Activated CD4-positive, alpha-beta T cell treated with anti-CD3 and anti-CD28 coated beads, Interleukin-2, amount 50 U/mL, for 4 hours (primary cell): ENCODE data around the gene C2CD2L.
A peak's percentile ranks its signal among the peaks of the same experiment; 100 is the strongest.
"Not testable (repeated sequence)": the region's sequence is repeated elsewhere in the genome, so short reads cannot be mapped to it uniquely, and the experiment has no call there.

Experiments used
- DNase-seq, 2 experiments: peaks; one replicate each; pipeline ENCODE4 v3.0.0-alpha.2; 2020

C2CD2L gene

DNA sequence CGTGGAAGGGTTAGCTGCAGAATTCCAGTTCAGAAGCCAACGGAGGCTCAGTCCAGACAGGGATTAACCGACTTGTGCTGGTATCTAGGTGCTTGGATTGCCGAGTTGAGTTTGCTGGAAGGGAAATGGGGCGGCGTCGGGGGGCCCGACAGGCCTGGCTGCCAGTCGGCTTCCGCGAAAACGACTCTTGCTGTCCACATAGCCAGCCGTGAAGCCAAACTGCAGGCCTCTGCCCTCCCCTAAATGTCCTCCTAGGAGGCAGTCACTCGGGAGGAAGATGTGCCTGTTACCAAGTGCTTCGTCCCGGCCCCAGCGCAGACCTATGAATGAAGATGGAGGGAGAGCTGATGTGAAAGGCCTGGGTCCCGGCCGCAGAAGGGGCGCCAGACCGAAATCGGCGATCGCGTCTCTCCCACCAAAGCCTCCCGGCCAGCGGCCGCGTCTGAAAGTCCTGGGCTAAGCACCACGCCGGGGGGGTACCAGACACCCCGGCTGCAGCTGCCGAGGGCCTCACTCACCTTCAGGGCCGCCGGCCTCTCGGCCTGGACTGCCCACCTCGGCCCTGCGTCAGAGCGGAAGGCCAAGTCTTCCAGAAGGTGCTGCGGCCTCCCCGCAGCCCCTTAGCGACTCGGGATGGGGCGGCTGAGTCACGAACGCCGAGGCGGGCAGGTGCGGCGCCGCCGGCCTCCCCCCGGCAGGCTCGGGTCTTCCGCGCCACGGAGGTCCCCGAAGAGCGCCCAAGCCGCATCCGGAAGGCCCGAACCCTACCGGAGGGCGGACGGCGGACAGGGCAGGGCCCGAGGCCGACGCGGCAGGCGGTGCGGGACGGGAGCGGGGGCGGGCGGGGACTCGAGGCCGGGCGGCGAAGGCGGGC, 13.0 kb upstream of the C2CD2L start:
- peak; percentile 44 to 45 for DNase-seq

DNA sequence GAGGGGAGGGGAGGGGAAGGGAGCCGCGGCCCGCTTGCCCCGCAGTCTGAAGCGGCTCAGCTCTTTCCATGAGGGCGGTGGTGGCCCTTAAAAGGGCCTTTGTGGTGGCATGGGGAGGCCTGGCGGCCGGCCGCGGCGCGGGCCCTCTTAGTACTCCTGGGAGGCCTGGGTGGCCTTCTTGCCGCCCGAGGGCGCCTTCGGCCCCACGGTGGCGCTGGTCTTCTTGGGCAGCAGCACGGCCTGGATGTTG, 12.4 kb upstream of the C2CD2L start:
- DNase-seq, result peak in 1 of 2 experiments; percentile 17

DNA sequence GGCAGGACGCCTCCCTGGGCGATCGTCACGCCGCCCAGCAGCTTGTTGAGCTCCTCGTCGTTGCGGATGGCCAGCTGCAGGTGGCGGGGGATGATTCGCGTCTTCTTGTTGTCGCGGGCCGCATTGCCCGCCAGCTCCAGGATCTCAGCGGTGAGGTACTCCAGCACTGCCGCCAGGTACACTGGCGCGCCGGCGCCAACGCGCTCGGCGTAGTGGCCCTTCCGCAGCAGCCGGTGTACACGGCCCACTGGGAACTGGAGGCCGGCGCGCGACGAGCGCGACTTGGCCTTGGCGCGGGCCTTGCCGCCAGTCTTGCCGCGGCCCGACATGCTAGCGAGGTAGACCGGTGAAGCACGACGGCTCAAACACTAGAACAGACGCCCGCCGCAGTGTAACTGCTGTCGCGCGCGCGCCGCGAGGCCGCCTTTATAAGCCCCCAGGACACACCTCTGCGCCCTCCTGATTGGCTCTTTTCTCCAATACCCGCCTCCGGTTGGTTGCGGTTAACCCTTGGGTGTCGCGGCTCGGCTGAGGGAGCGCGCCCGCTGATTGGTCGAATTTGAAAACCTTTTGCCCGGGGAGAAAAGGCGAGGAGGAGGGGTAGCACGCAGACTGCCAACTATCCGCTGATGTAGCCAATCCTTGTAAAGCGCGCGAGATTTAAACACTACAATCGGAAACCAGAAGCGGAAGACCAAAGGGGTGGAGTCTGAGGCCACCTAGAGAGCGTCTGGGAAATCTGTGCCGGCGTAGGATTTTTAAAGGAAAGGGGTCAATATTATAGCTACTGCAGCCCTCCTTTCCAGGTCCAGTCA, 11.9 kb upstream of the C2CD2L start:
- peak; percentile 99 for DNase-seq

DNA sequence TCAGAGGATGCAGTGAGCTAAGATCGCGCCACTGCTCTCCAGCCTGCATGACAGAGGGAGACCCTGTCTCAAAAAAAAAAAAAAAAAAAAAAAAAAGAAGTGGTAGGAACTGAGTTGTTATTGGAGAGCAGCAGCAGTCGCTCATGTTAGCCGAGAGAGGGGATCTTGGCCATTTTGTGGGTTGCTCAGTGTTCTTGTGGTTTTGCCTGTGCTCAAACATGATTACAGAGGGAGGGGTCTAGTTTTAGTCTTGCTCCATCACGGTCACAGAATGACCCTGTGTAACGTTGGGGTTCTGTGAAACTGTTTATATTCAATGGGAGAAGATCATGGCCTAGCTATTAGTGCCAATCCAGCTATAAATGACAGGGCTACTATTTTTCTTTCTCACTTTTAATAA, 7.4 kb upstream of the C2CD2L start:
- no peak for DNase-seq

DNA sequence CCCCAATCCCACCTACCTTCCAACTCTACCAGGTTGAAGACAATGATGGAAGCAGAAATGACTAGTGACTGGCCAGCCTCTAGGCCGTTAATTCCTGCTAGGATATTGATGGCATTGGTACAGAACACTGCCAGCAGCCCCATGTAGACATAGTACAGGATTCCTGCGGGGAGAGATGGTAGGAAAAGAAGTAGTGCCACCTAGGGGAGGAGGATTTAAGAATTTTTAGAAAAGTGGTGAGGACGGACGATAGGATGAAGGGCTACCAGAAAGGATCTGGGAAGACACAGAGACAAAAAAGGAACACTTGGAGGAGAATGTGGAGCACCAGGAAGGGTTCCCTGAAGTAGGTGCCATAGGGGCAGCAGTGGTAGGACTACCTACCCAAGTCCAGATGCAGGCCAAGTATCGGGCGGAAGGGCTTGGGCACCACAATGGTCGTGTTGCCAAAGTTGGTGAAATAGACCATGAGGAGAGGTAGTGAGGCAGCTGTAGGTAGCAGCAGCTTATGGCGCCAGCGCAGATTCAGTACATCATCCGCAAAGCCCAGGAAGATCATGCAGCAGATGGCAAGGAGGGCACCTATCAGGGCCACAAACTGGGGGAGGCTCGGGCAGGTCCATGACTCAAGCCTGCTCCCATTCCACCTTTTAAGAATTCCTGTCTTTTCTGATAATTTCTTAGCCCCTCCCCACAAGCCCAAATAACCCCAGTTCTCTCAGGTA, 6.7 kb upstream of the C2CD2L start:
- DNase-seq, result no peak

DNA sequence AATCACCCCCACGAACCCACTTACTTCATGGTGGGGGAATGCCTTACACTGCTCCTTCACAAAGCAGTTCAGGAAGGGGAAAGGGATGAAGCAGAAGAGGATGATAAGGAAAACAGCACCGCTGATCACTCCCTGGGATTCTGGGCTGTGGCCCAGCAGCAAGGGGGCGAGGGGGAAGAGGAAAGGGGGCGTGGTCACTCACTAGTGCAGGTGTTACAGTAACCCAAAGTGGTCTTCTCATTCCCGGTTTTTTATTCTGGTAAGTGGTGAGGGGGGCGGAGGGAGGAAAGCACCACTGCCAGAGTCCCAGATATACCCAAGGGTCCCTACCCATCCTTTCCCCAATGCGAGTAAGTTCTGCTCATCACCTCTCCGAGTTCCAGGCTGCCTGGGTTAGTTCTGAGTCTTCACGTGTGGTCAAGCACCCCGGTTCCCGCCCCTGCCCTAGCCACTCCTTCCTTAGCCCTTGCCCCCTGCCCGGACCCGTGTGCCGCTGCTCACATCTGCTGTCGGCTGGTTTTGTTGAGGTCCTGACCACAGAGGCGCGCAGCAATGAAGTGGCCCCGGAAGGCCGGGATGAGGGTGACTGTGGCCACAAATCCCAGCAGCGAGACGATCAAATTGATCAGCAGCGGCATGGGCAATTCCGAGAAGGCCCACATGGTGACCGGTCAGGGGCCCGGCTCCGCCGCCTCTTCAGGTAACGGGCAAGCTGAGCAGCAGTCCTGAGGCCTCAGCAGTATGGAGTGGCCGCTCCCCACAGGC, 6.0 kb upstream of the C2CD2L start:
- no peak for DNase-seq

DNA sequence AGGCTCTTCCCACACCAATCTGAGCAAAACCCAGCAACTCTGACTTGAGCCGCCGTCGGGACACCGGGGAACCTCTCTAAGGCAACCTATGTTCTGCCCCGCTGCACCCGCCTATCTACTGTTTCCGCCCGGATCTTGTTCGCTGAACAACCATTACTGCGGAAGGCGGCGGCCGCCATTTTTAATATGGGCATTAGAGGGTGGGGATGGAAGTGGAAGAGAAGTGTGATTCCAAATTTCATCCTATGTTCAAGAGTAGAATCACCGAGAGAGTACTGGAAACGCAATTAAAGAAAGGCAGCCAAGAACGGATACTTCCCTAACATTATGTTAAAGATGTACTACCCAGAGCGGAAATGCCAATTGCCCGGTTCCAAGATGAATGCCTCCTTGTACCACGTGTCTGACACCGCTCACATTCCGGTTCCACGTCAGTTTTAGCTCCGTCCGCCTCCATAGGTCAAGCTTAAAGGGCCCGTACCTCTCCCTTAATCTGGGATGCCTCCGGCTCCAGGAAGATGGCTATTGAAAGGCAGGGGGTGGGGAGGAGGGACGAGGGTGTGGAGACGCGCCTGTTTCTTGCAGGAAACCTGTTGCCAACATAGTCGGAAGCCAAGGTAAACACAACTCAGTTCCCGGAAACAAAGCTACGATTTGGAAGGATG, 5.3 kb upstream of the C2CD2L start, which contains the start of gene DPAGT1:
Gene DPAGT1 (minus strand): TSS at position 95 of the 665 bp plus-strand sequence. CDS start 198 bp downstream, outside the sequence.
- peak; percentile 82 to 83 for DNase-seq

DNA sequence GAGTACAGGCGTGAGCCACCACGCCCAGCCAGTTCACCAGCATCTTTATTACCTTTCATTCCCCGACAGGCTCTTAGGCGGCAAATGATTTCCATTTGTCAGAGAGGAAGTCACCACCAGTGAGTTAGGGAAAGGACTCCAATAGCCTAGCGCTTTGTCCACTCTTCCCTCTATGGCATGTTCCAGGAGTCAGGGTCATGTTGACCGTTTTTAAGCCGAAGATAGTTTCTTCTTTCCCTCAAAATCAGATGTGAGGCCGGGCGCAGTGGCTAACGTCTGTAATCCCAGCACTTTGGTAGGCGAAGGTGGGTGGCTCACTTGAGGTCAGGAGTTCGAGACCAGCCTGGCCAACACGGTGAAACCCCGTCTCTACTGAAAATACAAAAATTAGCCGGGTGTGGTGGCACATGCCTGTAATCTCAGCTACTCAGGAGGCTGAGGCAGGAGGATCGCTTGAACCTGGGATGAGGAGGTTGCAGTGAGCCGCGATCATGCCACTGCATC, 3.9 kb upstream of the C2CD2L start:
- DNase-seq, result not testable (repeated sequence)

DNA sequence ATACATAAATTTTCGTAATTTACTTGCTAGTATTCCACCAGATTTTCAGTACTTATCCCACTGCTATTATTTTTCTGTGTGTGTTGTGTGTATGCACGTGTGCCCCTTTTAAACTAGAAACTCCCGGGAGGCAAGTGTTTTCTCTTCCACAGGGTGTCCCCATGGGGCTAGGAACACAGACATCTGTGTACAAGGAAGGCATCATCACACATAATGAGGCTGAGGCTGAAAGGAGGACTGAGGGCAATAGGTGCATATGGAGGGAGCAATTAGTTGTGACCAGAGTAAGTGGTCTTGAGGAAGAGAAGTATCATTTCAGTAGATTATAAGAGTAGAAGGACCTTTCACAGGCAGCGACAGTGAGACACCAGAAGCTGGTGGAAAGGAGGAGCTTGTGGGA, 3.4 kb upstream of the C2CD2L start:
- DNase-seq, result no peak

DNA sequence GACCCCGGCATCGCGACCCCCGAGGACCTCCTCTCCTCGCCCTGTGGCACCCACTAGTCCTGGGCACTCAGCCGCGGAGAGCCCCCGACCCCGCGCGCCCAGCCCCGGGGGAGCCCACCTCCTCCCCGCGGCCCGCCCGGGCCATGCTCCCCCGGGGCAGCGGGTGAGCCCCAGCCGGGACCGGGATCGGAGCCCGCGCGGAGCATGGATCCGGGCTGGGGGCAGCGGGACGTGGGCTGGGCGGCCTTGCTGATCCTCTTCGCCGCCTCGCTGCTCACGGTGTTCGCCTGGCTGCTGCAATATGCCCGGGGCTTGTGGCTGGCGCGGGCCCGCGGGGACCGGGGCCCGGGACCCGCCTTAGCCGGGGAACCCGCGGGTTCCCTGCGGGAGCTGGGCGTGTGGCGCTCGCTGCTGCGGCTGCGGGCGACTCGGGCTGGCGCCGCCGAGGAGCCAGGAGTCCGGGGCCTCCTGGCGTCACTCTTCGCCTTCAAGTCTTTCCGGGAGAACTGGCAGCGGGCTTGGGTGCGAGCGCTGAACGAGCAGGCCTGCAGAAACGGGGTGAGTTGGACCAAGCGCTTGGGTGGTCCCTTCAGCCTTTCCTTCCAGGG, 498 bp downstream of the C2CD2L start:
- DNase-seq, result no peak

DNA sequence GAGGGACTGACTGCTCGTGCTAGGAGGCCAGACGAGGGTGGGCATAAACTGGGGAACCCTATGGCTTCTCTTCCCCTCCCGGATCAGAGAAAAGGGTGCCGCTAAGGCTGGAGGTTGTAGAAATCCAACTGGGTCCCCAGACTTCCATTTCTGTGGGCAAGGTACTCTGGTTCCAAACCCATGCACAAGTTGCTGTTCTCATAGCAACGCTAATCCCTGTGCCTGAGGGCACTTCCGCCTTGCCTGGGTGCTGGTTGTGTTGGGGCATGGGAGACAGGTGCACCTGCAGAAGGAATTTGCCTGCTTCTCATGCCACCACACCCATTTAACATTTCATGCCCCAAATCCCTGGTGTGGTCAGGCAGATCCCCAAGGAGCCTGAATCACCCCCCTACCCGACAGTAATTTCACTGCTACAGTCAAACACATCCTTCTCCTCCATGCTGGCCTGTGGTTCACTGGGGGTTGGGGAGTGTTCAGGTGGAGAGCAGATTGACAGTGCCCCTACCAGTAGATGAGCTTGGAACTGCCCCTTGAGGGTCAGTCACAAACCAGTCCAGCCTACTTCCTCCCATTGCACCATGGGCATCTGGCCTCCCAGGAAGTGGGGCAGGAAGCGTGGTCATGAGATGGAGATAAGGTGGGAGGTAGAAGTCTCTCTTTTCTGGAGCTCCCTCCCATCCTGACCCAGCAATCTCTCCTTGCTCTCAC, 1.2 kb downstream of the C2CD2L start:
- DNase-seq, result no peak

DNA sequence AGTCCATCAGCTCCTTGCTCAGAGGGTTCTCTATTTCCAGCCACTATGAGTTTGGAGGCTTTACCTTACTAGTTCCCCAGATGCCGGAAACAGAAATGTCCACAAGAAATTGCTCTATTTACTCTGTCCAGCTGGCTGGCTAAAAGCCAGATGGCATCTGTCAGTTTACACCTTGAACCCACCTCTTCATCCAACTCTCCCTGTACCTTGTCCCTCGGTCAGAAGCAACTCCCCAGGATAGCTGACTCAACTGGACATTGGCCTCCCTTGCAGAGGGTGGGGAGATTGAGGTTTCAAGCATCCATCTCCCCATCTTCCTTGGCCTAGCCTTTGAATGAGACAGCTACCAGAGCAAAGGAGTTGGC, 1.7 kb downstream of the C2CD2L start:
- no peak for DNase-seq

DNA sequence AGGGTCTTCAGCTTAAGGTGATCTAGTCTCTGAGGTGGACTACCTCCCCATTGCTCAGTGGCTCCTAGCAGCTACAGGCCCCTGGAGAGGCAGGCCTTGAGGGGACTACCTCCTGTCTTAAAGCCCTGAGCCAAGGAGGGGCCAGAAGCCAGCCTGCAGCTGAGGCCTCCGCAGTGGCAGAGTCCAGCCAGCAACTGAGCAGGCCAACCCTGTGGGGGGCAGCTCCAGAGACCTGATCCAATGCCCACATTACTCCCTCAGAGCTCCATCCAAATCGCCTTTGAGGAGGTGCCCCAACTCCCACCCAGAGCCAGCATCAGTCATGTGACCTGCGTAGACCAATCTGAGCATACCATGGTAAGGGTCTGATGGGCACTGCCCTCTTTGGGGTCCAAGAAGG, 2.7 kb downstream of the C2CD2L start:
- DNase-seq, result no peak

DNA sequence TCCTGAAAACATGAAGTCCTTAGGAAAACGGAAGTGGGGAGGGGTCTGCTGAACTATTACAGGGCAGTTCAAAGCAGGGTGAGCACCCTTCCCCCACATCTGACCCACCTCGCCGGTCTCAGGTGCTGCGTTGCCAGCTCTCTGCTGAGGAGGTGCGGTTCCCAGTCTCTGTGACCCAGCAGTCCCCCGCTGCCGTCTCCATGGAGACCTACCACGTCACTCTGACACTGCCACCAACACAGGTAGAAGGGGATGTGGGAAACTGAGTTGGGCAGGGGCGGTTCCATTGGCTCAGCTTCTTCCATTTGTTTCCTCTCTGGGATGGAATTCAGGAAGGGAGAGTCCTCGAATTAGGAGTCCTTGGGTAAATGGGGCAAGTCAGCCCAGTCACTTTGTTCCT, 3.3 kb downstream of the C2CD2L start:
- DNase-seq, result no peak

DNA sequence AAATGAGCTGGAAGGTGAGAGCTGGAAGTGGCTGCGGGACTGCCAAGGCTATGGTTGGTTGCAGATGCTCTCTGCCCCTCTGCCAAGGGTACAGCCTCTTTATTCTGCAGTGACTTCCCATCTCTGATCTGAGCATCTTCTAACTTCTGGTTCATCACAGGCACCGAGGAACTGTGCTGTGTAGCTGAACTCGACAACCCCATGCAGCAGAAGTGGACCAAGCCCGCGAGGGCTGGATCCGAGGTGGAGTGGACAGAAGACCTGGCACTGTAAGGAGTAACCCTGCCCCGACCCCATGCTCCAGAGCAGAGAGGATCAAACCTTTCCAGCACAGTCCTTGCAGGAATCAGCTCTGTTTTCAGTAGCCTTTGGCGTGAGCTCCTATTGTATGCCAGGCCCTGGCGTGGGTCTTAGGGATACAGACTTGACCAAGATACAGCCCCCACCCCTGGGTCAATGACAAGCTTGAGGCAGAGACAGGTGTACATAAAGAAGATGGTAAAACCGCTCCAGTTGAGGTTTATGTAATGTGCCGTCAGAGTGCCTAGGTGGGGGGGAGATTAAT, 4.3 kb downstream of the C2CD2L start:
- DNase-seq, result no peak

DNA sequence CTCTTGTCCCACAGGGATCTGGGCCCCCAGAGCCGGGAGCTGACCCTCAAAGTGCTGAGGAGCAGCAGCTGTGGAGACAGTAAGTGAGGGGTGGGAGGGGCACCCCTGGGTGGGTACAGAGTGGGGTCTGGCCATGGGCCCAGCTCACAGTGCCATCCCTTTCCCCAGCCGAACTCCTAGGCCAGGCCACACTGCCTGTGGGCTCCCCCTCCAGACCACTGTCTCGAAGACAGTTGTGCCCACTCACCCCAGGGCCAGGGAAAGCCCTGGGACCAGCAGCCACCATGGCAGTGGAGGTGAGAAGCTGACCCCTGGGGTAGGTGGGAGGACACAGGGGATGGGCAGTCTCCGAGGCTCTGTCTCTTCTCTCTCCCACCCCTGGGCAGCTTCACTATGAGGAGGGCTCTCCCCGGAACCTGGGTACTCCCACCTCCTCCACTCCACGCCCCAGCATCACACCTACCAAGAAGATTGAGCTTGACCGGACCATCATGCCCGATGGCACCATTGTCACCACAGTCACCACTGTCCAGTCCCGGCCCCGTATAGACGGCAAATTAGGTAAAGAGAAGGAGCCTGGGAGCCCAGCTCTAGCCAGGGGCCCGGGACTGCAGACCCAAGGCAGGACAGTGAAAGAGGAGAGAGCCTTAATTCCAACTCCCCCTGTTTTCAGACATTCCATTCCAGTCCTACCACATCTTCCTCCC, 5.3 kb downstream of the C2CD2L start:
- DNase-seq, result no peak

DNA sequence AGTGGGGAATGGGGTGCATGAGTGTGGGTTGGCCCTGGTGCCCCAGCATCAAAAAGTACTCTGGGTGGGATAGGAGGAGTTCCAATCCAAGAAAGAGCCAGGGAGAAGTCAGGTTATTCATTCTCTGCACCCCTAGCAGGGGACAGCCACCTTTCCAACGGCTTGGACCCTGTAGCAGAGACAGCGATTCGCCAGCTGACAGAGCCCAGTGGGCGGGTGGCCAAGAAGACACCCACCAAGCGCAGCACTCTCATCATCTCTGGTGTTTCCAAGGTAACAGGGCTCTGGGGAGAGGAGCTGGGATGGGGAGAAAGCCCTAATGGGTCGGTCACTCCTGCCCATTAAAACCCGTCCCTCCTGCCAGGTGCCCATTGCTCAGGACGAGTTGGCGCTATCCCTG, 6.6 kb downstream of the C2CD2L start:
- DNase-seq, result no peak

DNA sequence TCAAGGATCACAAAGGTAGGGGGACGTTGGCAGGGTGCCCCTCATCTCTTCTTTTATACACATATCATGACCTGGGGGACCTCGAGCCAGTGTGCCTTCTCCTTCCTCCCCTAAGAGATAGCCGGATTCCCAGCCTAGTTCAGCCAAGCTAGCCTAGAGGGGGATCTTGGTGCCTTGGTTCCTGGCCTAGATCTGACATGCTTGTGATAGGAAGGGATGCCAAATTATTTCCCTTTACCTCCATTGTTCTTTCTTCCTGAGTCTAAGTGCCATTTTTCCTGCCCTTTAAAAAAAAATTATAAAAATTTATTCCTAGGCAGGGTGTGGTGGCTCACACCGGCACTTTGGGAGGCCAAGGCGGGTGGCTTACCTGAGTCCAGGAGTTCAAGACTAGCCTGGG, 7.2 kb downstream of the C2CD2L start:
- DNase-seq, result no peak

DNA sequence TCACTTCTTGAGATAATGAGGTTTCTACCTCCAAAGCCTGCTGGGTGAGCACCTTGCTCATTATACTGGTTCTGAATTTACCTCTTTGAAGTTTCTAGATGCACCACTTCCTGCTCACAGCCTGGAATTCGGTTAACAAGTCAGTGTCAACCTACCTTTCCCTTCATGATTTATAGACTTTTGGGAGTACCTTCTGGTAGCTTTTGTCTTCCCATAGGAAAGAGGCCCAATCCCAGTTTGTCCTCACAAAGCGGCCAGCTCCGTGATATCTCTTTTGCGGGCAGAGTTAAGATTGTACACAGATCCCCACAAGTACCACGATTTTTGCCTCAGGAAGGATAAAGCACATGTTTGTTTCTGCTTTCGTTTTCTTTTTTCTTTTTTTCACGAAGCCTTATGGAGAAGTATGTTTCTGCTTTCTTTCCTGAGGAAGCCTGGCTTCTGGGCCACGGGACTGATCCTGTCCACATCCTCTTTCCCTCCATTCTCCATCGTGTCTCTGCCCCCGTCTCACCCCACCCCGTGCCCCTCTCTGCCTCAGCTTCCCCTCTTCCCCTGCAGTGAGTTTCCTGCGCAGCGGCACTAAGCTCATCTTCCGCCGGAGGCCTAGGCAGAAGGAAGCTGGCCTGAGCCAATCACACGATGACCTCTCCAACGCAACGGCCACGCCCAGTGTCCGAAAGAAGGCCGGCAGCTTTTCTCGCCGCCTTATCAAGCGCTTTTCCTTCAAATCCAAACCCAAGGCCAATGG, 8.5 kb downstream of the C2CD2L start:
- no peak for DNase-seq
